Type B pancreatic cell (in vitro differentiated cells): ENCODE measurements around the gene RNF10. TPM values are rescaled to one million over a fixed set of nuclear protein-coding genes. Genes with fewer than 3 reads are reported as not detected.

ENCODE experiments used
- DNase-seq: peaks from one replicate; pipeline ENCODE4 v3.0.0; 2021; ENCODE audit warnings: mixed read lengths; ENCODE audit not compliant: unreplicated experiment; ENCODE audit errors: extremely low spot score
- H3K27ac Mint-ChIP-seq: 2 replicates; pipeline ENCODE4 v1.8.0; 2021; ENCODE audit warnings: mild to moderate bottlenecking, mixed read lengths
- H3K27me3 Mint-ChIP-seq: 2 replicates; pipeline ENCODE4 v1.8.0; 2021; ENCODE audit warnings: mixed read lengths
- H3K36me3 Mint-ChIP-seq: 2 replicates; pipeline ENCODE4 v1.8.0; 2021; ENCODE audit warnings: mixed read lengths
- H3K4me1 Mint-ChIP-seq: one replicate; pipeline ENCODE4 v1.8.0; 2021; ENCODE audit warnings: mixed read lengths; ENCODE audit not compliant: unreplicated experiment
- H3K4me3 Mint-ChIP-seq: 2 replicates; pipeline ENCODE4 v1.8.0; 2021; ENCODE audit warnings: mild to moderate bottlenecking, mixed read lengths
- H3K9me3 Mint-ChIP-seq: 2 replicates; pipeline ENCODE4 v1.8.0; 2021; ENCODE audit warnings: mixed read lengths
- CTCF ChIP-seq: fragments of 200-600 bp; sonication (generic); conservative IDR thresholded peaks from 2 replicates; pipeline ENCODE4 v1.5.0; 2021; ENCODE audit warnings: antibody characterized with exemption, mild to moderate bottlenecking
- total RNA-seq: library from RNA; stranded (reverse); gene quantifications from 2 replicates; pipeline ENCODE4 v1.2.1, GENCODE V29; 2021; ENCODE audit warnings: low replicate concordance

The RNF10 gene
- total RNA-seq, 1 donor from 2014 or later, result 188 TPM

DNA sequence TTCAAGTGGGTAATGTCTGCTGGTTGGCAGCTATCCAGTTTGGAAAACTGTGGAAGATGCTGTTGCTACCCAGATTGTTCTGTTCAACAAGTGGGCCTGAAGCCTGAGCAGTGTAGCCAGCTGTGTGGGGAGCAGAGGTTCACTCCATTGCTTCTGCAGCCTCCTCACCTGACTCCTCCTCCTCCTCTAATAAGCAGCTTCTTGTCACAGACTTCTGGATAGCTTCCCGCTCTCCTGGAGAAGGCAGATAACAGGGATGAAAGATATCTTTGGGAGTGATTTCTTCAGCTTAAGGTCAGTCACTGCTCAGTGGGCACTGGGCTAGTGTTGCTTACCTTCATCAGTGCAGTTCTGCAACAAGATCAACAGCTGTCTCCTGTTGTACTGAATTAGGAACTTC, 45.0 kb downstream of the RNF10 start:
- Mint-ChIP-seq H3K27ac (no peak overlapping the region), H3K27me3 (peaks cover 15% of the 10 kb centered on the region), H3K4me1 (peaks cover 18% of the 10 kb centered on the region), H3K9me3 (no peaks in the 10 kb centered on the region), H3K4me3 (peak overlapping the region; percentile 98), H3K36me3 (peaks cover 5% of the 10 kb centered on the region)
- TF ChIP-seq CTCF, result no peak
- no peak for DNase-seq

- peaks cover 5% of the 10 kb centered on the region for H3K36me3 Mint-ChIP-seq
- no peak for TF ChIP-seq CTCF
- peaks cover 31% of the 10 kb centered on the region for H3K27me3 Mint-ChIP-seq
- peak; percentile 92 for DNase-seq
- no peaks in the 10 kb centered on the region for H3K9me3 Mint-ChIP-seq
- H3K4me3 Mint-ChIP-seq, result peak within 1 kb of the TSS; percentile 98
- H3K4me1 Mint-ChIP-seq, result peaks cover 18% of the 10 kb centered on the region
- peak within 1 kb of the TSS; percentile 93 for H3K27ac Mint-ChIP-seq
Observed at GRCh38 chr12:120580787-120581723, 46.9 kb downstream of the RNF10 start, which contains the start of gene POP5. Gene POP5, minus strand, starts transcription at chr12:120581402. Its CDS starts 40 bp downstream, at chr12:120581362.

DNA sequence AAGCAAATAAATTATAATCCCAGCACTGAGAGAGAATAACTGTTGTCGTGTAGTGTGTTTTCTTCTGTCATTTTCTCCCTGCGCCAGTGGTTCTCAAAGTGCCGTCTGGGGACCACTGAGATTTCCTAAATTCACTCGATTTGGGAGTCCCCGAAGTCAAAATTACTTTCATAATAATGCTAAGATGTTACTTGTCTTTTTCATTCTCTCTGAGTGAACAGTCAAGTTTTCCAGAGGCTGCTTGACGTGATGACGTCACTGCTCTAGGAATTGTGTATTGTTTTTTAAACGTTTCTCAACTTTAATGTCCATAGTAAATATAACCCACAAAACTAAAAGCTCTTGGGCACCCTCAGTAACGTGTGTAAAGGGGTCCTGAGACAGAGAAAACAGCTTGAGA, 47.8 kb downstream of the RNF10 start:
- H3K4me1 Mint-ChIP-seq, result peaks cover 18% of the 10 kb centered on the region
- H3K27ac Mint-ChIP-seq, result peak overlapping the region; percentile 93
- peaks cover 5% of the 10 kb centered on the region for H3K36me3 Mint-ChIP-seq
- peak overlapping the region; percentile 98 for H3K4me3 Mint-ChIP-seq
- no peaks in the 10 kb centered on the region for H3K9me3 Mint-ChIP-seq
- peaks cover 38% of the 10 kb centered on the region for H3K27me3 Mint-ChIP-seq
- no peak for DNase-seq
- no peak for TF ChIP-seq CTCF

- Mint-ChIP-seq H3K27me3 (peaks cover 42% of the 10 kb centered on the region), H3K27ac (peak overlapping the region; percentile 52), H3K9me3 (no peaks in the 10 kb centered on the region), H3K4me3 (peak overlapping the region; percentile 78), H3K4me1 (peaks cover 18% of the 10 kb centered on the region), H3K36me3 (no peaks in the 10 kb centered on the region)
- DNase-seq, result peak; percentile 80
- TF ChIP-seq CTCF, result peak; percentile 94
Observed at GRCh38 chr12:120583478-120584030, 49.4 kb downstream of the RNF10 start.

DNA sequence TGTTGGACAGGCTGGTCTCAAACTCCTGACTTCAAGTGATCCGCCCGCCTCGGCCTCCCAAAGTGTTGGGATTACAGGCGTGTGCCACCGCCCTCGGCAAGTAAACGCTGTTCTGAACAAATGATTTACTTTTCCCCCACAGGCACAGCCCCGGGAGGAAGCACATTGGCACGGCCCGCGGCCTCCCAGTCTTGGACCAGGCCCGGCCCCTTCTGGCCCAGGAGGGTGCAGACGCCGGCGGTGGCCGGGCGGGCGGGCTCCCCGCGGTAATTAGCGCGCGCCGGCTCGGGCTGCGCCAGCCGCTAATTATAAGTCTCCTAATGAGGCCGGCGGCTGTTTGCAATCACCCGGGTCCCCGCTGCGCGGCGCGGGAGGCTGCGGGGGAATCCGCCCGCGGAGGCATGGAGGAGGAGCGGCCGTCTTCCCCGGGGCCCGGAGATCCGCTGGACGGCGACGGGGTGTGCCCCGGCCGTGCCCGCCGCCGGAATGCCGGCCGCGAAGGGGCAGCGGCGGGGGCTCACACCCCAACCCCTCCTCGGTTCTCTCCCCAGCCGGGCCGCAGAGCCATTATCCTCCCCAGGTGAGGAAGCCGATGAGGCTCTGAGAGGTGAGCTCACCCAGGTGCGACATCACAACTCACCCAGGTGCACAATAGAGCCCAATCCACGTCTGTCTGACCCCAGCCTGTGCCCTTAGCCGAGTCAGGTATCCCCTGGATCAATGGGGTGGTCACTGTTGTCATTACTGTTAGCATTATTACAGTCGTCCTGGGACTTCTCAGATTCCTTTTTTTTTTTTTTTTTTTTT, 50.4 kb downstream of the RNF10 start:
- TF ChIP-seq CTCF, result peak; percentile 42
- Mint-ChIP-seq H3K36me3 (no peaks in the 10 kb centered on the region), H3K27me3 (peaks cover 42% of the 10 kb centered on the region), H3K4me3 (peak overlapping the region; percentile 77), H3K9me3 (no peaks in the 10 kb centered on the region), H3K27ac (no peak overlapping the region), H3K4me1 (peaks cover 18% of the 10 kb centered on the region)
- no peak for DNase-seq
